ENCODE data around the gene GRIK4.

DNA sequence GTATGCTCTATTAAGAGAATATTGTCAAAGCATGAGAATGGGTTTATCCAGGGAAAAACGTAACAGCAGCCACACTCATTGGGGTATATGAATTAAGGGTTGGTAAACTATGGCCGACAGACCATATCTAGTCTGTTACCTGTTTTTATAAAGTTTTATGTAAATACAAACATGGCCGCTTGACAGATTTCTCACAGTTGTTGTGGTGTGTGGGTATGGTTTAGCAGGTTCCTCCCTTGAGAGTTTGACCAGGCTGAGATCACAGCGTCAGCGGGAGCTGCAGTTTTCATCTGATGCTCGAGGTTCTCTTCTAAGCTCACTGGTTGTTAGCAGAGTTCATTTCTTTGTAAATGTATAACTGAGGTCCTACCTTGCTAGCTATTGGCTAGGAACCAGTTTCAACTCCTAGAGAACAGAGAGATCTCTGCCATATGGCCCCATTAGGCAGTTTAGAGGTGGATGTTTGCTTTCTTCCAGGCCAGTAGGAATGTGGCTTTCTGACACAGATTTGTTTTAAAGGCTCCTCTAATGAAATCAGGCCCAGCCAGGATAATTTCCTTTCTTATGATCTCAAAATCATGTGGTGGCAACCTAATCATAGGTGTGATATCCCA lies 45.5 kb upstream of the GRIK4 start:
- TF ChIP-seq EZH2 (IDR thresholded peaks at IDR 0.05; ENCODE audit: borderline replicate concordance, insufficient read depth, low read depth, low read length, poor library complexity, severe bottlenecking), result no peak
- TF ChIP-seq, protein P1, sequence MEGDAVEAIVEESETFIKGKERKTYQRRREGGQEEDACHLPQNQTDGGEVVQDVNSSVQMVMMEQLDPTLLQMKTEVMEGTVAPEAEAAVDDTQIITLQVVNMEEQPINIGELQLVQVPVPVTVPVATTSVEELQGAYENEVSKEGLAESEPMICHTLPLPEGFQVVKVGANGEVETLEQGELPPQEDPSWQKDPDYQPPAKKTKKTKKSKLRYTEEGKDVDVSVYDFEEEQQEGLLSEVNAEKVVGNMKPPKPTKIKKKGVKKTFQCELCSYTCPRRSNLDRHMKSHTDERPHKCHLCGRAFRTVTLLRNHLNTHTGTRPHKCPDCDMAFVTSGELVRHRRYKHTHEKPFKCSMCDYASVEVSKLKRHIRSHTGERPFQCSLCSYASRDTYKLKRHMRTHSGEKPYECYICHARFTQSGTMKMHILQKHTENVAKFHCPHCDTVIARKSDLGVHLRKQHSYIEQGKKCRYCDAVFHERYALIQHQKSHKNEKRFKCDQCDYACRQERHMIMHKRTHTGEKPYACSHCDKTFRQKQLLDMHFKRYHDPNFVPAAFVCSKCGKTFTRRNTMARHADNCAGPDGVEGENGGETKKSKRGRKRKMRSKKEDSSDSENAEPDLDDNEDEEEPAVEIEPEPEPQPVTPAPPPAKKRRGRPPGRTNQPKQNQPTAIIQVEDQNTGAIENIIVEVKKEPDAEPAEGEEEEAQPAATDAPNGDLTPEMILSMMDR (IDR thresholded peaks at IDR 0.05), result no peak
